ENCODE data around the gene PACSIN2.

GRCh38 chr22:43009444-43009843, 5.5 kb downstream of the PACSIN2 start:
- TF ChIP-seq REST (IDR thresholded peaks at IDR 0.05; ENCODE audit: insufficient read depth in 1 of 2, low read depth in 2 of 2, low read length in 2 of 2) (no peak), SIN3A (IDR thresholded peaks at IDR 0.05; ENCODE audit: borderline replicate concordance, insufficient read depth, low read length) (no peak), TAF1 (IDR thresholded peaks at IDR 0.05; ENCODE audit: borderline replicate concordance, insufficient read depth, low read length) (no peak), POLR2AphosphoS5 (IDR thresholded peaks at IDR 0.05; ENCODE audit: low read depth, low read length) (no peak)

Measured in PFSK-1 (cell line).